DMS53 (cell line): ENCODE results near the gene IRF6.
"Not testable (repeated sequence)": the region's sequence is repeated elsewhere in the genome, so short reads cannot be mapped to it uniquely, and the experiment has no call there.

Experiments
- DNase-seq: peaks from one replicate; lab custom pipeline; 2025; lab: John Stamatoyannopoulos, UW

Gene IRF6

DNA sequence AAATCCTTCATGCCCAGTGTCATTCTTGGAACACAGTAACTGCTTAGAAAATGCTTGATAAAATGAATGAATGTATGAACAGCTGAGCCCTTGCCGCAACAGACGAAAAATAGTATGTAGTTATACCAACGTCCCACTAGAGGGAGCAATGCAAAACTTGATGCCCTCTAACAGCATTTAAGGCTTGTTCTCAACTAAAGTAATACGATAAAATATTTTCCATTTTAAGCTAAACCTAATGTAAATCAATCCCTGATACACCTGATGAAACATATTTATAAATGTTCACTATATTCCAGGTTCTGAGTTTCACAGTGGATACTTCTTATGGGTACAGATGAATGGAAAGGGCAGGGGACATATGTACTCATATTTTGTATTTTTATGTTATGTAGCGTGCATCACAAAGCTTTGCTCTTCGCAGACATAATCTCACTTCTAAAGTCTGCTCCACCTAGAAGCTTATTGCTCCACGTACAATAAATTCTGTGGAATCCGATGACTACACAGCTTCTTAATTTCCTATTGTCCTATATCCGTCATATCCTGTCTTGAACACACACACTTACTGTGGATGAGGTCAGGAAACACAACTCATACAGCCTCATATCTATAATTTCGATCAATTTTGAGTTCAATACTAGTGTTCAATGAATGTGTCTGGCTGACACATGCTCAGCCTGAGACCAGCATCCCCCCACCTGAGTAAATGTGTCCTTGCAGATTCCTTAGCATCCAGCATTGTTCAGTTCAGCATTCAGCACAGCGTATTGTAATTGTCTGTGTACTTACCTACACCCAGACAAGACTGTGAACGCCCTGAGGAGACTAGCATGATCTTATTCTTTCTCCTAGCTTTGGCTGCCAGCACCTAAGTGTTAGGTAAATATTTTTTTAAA lies 17.4 kb upstream of the IRF6 start:
- peak; percentile 86 for DNase-seq

GRCh38 chr1:209822706-209823105 lies 16.8 kb upstream of the IRF6 start:
- peak; percentile 39 for DNase-seq

GRCh38 chr1:209820986-209821385 lies 15.0 kb upstream of the IRF6 start:
- no peak for DNase-seq

DNA sequence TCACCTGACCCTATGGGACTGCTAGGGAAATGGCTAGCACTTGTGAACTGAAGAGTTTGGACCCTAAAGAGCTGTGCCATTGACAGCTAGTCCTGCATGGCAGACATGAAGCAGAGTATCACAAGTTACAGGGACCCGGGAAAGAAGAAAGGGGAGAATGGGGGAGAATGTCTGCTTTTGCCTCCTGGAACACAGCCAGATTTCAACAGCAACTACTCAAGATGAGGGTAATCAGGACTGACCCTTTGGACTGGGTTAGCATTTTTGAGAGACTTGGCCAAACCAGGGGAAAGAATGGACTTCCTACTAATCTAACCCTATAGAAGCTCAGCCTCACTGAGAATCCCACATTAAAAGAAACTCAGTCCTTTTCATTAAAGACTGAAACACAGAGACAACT lies 13.1 kb upstream of the IRF6 start:
- no peak for DNase-seq

- no peak for DNase-seq
Observed at GRCh38 chr1:209817691-209818090, 11.7 kb upstream of the IRF6 start.

DNA sequence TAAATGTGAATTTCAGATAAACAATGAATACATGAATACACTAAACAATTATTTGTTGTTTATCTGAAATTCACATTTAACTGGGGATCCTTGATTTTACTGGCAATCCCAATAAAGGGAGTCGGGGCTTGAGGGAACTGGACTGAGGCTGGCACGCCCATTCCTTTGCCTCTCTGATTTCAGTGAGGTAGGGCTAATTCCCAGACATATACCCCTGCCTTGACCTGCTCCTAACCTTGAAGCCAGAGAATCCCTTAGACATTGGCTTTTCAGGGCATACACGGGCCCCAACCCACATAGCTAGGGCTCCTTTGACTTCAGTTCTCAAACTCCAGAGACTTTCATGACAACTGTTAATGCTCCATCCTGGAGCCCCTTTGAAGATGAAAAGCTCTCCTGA lies 11.0 kb upstream of the IRF6 start:
- no peak for DNase-seq

DNA sequence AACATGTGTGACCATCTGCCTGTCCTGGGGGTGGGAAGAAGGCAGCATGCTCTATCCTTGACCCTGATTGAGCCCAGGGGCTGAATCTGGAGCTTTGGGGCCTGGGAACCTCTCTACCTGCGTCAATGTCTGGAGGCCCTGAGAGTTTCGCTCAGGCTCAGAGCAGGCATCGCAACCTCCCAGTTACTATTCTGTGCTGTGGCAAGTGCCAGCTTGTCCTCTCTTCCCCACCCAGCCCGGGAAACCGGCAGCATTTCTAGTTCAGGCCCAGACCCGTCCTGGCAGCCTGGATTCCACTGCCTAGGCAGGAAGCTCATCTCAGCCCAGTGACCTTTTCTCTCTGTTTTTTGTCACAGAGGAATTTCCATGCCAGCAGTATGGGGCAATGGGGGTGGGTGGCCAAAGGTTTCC lies 10.0 kb upstream of the IRF6 start:
- DNase-seq: no peak

DNA sequence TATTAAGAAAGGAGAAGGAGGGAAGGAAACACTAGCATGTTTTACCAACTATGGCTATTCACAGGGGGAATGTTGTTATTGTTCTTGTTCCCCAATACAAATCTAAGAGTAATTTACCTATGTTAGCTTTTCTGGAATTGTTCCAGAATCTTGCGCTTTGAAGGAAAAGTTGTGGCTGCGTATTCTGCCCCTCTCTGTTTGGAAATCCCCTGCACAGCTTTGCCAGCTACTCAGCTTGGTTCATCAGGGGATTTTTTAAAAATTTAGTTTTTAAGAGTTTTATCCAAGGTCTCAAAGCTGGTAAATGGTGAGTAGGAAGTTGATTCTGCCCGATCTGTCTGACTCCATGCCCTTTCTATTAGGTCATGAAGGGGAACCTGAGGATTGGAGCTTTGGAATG lies 9.5 kb upstream of the IRF6 start:
- no peak for DNase-seq

DNA sequence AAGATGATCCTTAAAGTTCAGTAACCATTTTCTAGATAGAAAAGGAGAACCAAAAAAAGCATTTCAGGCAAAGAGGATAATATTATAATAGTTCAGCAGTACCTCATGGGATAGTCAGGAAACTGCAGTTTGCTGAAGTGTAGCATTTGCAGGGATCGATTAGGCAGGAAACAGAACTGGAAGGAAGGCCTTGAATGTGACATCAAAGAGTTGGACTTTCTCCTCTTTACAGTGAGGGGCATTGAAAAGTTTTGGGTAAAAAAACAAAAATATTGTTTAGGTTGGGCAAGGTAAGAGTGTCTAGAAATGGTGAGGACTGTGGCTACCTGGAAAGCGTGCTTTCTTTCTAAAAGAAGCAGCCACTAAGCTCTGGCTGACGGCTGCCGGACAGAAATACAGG lies 8.0 kb upstream of the IRF6 start:
- DNase-seq: no peak

DNA sequence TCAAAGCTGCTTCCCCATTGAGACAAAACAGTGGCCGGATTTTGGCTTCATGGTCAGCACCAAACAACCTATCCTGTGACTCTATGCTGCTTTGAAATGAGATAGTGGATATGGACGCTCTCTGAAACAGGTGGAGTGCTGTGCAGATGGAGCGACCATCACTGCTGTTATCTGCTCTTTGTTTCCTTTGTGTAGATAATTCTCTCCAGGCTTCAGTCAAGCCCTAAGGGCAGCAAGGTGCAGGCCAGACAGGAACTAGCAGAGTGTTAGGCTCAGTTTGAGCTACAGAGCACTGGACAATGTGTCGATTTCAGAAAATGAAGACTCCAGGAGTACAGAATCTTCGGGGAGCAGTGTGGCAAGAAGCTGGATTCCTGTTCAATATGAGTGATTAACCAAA lies 4.8 kb upstream of the IRF6 start:
- no peak for DNase-seq

DNA sequence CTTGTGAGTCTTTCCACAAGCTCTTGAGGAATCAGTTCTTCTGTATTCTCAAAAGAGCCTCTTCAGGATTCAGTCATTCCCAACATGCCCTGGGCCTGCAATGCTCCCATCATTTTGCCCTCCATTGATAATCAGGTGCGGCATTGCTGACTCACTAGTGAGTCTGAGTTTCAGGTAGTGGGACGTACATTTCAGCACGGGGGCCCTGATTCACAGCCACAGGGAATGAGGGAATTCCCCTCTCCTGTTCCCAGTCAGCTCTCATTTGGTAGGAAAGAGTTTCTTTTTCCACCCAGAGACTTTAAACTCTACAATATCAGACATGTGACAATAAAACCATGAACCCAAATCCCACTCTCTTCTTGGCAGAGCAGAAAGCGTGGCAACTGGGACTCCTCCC lies 3.7 kb upstream of the IRF6 start:
- no peak for DNase-seq

- DNase-seq: peak; percentile 97
Observed at GRCh38 chr1:209808059-209808581, 2.2 kb upstream of the IRF6 start.

DNA sequence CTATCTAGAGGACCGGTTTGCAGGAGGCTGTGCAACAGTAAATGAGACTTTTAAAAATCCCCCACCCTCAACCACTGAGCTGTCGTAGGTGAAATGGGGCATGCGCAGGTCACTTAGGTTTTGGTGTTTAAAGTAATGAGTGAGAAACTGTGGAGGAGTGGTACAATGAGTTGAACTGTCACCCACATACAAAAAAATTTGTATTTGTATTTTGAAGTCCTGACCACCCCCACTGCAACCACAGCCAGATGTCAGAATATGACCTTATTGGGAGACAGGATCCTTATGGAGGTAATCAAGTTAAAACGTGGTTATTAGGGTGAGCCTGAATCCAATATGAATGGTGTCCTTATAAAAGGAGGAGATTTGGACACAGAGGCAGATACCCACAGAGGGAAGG lies 1.6 kb upstream of the IRF6 start:
- peak; percentile 41 for DNase-seq

GRCh38 chr1:209805341-209805781 lies 581 bp downstream of the IRF6 start:
- DNase-seq: peak; percentile 52

DNA sequence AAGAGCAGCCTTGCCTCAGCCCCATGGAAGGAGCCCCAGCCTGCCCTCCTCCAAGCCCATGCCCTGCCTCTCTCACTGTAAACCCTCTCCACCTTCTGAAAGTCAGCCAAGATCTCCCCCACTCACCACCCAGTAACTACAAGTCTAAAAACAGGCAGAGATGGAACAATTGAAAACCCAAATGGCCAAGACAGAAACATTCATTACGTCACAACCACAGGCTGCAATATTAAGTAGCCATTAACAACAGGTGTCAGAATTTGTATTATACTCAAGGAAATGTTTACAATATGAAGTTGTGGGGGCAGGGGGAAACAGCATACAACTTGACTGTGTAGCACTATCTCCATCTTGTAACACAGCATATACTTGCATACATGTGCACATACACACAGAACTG lies 2.4 kb downstream of the IRF6 start:
- DNase-seq: no peak

GRCh38 chr1:209802780-209803152 lies 3.2 kb downstream of the IRF6 start:
- no peak for DNase-seq

GRCh38 chr1:209802117-209802779 lies 3.7 kb downstream of the IRF6 start:
- no peak for DNase-seq

GRCh38 chr1:209800984-209801834 lies 4.7 kb downstream of the IRF6 start:
- no peak for DNase-seq

DNA sequence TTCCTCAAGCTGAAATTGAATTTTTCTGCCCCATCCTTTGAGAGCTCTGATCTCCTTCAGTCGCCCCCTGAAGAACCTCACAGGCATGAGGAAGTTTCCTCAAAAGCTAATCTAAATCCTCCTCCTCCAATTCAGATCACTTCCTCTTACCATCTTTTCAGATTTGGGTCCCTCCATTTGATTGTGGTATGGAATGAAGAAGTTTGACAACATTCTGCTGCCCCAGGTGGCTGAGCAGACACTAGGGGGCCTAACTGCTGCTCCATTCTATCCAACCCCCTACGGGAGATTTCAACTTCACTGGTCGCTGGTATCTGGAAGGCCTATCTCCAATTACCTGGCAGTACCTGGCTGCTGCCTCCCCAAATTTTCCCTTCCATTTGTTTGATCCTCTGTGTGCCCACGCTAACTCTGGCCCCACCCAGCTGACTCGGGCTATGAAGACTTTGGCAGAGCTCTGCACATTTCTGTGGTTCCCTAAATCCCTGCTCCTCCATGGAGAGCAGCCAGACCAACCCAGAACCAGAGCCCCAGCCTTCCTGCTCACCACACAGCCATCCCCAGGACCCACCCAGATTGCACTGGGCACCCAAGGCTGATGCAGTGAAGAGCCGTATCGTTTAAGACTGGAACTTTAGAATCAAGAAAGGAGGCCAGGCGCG lies 7.8 kb downstream of the IRF6 start:
- no peak for DNase-seq

- DNase-seq: not testable (repeated sequence)
Observed at GRCh38 chr1:209793711-209794110, 12.2 kb downstream of the IRF6 start.

GRCh38 chr1:209791920-209792319 lies 14.0 kb downstream of the IRF6 start:
- DNase-seq: peak; percentile 11
